NOMO-1 (cell line): Measurements from ENCODE around the gene HECW1.
"Not testable (repeated sequence)": the region's sequence is repeated elsewhere in the genome, so short reads cannot be mapped to it uniquely, and the experiment has no call there.

Experiments
- DNase-seq, 2 experiments: peaks; one replicate each; lab custom pipeline; 2025; ENCODE audit not compliant: unreplicated experiment in 2 of 2; lab: John Stamatoyannopoulos, UW

Gene HECW1

DNA sequence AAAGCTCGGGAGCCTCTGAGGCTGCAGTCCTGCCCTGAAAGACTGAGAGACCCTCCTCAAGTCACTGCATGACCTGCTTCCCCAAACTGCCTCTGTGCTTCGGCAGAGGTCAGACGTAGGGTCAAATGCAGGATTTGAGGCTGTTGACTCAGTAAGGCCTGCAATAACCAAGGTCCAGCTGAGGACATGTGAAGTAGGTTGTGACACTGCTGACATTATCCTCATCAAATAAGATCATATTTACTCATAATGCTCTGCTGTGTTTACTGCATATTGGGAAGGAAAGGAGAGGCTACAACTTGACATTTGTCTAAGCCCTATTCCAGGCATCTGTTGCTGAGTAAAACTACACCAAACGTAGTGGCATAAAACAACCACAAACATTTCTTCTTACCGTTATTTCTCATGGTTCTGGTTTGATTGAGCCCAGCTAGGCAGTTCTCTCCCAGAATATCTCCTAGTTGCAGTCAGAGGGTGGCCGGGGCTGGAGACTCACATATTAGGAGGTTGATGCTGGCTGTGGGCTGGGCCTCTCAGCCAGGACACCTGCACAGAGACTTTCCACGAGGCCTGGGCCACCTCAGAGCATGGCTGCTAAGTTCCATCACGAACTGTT lies 348.4 kb downstream of the HECW1 start:
- DNase-seq = no peak

DNA sequence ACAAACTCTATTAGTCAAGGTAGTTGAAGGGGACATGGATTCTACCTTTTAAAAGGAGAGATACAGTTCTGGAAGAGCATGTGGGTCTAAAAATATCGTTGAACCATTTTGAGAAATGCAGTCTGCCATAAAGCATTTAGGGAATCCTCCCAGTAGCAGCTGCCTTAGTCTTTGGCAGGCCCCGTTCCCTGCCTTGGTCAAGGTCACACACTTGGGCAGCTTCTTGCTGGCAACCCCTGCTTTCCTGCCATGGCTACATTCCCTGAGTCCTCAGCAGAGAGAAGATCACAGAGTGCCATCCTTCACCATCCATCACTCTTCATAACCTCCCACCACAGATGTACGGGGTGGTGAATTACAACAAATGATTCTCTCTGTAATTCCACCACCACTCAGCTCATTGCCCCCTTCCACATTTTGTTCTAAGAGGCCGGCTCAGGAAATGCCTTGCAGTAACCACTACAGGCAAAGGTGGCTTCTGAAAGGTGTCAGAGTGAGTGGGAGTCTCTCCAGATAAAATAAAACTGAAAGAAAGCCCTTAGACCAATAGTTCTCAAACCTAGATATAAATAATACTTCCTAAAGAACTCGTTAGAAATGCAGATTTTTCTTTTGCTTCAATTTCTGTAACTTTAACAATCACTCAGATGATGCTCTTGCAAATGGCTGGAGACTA lies 349.0 kb downstream of the HECW1 start:
- DNase-seq = no peak

DNA sequence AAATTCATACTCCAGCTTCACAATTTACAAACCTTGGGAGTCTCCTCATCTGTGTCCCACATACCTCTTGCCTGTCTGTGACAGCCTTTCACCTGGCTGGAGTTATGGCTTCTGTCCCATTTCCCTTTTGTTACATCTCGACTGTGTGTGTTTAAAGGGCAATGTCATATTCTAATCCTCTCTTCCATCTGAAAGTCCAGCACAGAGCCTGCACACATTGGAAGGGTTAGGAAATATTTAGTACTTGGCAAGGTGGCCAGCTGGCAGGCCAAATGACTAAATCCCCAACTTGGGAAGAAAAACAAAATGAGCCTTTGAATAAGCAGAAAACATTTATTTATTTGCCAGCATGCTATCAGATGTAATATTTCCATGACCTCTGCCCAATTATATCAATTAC lies 350.4 kb downstream of the HECW1 start:
- DNase-seq = no peak

DNA sequence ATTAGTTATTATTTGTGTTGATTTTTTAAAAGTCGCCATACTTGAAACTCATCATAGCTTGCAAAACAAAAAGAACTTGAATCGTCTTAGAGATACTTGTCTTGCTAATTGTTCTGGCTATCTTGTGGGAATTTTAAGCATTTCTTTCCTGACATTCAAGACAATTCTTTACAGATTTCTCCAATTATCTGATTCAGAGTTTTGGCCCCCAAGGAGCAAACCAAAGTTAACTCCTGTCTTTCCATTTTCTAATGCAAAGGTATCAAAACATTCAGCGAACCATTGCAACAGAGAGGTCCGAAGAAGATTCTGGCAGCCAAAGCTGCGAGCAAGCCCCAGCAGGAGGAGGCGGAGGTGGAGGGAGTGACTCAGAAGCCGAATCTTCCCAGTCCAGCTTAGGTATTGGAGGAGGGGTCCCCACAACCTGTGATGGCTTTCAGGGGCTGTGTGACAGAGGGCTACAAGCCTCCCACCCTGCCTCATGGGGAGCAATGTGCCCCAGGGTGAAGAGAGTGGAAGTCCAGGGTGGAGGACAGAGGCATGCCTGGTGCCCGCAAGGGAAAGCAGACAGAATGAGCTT lies 351.0 kb downstream of the HECW1 start:
- no peak for DNase-seq

DNA sequence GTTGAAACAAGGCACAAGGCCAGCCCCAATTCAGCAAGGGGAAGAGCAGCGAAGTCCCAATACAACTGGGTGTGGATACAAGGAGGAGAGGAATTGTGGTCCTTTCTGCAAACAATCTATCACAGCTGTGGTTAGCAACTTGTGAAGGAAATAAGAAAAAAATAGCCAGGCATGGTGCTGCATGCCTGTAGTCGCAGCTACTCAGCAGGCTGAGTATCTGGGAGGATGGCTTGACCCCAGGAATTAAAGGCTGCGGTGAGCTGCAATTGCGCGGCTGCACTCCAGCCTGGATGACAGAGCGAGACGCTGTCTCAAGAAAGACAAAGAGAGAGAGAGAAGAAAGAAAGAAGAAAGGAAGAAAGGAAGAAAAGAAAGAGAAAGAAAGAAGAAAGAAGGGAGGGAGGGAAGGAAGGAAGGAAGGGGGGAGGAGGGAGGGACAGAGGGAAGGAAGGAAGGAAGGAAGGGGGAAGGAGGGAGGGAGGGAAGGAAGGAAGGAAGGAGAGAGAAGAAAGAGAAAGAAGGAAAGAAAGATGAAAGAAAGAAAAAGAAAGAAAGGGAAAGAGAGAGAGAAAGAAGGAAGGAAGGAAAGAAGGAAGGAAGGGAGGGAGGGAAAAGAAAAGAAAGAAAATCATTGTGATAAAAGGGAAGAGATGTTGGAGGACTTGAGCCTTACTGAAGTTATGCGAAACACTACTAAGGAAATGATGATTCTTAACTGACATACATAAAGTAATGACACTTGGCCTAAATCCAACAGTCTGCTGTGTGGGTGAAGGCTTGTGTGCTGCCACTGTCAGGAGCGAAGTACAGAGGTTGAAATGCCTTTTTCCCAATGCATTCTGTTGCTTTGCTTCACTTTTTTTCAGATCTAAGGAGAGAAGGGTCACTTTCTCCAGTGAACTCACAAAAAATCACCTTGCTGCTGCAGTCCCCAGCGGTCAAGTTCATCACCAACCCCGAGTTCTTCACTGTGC lies 353.4 kb downstream of the HECW1 start:
- peak; percentile 9 to 32 for DNase-seq

DNA sequence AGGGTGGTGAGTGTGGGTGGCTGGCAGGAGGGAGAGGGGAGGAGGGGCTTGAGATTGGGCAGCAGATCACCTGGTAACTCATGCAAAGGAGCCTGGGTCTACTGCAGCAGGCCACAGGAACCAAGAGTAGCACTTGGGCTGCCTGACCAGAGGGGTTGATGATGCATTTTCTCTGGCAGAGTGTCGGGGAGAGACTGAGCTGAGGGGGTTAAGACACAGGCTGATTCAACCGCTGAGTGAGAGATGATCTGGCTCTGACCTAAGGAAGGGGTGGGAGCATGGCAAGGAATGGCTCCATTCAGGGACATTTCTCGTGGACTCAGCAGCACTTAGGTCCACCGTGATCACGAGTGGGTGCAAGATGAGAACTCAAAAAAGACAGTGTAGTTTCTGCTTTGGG lies 355.0 kb downstream of the HECW1 start:
- DNase-seq = no peak

DNA sequence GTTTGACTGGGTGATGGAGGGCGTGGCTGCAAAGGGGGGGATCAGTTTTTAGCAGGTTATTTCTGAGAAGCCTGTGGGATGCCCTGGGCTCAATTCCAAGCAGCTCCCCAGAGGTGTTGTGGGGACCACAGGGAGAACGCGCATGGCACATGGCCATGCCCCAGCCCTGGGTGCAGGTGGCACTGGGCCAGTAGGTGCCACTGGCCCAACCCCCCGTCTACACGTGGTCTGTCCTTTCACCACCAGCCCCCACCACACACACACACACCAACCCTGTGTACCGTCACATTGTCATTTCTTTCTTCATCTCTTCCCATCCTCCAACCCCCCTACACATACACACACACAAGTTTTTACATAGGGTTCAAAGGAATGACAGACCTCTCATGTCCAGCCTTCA lies 355.4 kb downstream of the HECW1 start:
- no peak for DNase-seq

DNA sequence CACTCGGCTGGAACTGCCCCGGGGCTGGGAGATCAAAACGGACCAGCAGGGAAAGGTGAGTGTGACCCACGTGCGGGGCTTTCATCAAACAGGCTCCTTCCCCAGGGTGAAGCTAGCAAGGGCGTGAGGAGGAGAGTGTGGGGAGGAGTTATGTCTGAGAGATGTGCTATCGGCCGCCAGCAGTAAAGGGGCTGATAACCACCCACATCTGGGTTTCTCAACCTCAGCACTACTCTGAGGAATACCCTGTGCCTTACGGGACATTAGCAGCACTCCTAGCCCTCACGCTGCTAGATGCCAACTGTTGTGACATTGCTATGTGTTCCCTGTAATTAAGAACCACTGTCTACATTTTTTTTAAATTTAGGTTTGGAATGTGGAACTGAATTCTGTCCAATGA lies 356.6 kb downstream of the HECW1 start:
- DNase-seq = no peak

DNA sequence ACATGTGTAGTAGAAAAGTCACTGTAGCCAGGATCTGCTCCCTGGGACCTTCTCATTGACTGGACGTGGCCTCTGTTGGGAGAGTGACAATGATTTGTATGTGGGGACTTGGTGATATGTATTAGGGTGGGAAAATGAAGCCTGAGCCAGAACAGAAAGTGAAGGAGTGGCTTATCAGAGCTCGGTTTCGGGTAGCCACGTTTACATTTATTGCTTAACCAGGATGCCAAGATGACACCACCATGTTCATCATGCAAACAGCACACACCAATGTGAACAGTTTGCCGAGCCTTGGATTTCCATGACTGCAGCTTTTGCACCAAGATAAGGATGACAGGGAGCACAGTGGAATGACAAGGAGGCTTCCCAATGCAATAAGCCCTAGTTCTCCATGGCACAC lies 357.7 kb downstream of the HECW1 start:
- DNase-seq = no peak

DNA sequence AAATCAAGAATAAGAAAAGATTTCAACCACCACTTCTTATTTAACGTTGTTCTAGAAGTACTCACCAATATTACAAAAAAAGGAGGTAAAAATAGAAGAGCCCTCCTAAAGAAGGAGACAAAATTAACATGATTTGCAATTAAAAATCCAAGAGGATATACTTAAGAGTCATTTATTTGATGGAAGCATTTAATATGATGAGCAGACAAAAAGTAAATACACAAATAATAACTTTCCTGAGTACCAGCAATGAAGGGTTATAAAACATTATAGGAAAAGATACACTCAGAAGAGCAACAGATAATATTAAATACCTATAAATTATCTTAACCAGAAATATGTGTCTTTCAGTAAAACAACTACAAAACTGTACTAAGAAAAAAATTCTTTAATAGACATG lies 363.5 kb downstream of the HECW1 start:
- no peak for DNase-seq

DNA sequence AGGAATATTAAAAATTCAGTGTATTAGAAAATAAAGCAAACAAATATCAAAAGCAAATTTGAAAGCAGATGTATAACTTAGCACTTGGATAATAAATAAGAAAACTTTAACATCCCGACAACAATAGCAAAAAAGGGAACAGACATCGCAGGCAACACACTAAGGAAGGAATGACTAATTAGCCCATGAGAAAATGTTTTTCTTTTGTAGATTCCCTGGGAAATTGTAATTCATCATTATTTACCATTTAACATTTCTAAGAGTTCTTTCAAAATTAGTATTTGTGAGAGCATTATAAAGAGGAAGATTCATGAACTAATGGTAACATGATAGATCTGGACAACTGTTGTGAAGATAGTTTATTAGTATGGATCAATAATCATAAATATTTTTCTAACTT lies 364.4 kb downstream of the HECW1 start:
- no peak for DNase-seq

DNA sequence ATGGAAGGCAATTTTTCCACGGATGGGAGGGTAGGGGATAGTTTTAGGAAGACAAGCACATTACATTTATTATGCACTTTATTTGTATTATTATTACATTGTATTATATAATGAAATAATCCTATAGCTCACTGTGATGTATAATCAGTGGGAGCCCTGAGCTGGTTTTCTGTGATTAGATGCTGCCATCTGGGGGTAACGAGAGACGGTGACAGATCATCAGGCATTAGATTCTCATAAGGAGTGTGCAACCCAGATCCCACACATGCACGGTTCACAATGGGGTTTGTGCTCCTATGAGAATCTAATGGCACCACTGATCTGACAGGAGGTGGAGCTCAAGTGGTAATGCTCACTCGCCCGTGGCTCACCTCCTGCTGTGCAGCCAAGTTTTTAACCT lies 366.6 kb downstream of the HECW1 start:
- DNase-seq = no peak

DNA sequence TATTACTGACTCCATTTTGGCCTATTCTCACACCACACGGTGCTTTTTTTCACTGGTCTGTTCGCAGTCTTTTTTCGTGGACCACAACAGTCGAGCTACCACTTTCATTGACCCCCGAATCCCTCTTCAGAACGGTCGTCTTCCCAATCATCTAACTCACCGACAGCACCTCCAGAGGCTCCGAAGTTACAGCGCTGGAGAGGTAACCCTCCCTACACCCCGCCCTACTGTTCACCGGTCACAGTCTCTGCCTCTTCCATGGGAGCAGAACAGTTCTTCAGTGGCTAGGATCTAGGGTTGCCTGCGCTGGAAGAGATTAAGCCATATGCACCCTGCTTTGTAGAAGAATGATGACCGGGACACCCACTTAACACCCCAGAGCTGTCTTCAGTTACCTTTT lies 367.1 kb downstream of the HECW1 start:
- no peak for DNase-seq

DNA sequence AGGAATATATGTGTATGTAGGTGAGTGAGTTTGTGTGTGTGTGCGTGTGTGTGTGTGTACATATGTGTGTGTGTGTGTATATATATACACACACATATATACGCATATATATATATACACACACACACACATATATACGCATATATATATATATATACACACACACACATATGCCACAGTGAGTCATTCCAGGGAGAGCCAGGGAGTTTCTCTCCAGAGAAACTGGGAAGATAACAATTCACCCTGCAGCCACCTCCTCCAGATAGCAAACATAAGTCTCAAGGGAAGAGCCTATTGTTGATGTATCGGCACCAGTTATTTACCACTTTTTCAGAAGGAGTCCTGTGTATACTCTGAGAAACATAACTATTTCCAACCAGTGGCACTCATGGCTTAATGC lies 368.1 kb downstream of the HECW1 start:
- no peak for DNase-seq

DNA sequence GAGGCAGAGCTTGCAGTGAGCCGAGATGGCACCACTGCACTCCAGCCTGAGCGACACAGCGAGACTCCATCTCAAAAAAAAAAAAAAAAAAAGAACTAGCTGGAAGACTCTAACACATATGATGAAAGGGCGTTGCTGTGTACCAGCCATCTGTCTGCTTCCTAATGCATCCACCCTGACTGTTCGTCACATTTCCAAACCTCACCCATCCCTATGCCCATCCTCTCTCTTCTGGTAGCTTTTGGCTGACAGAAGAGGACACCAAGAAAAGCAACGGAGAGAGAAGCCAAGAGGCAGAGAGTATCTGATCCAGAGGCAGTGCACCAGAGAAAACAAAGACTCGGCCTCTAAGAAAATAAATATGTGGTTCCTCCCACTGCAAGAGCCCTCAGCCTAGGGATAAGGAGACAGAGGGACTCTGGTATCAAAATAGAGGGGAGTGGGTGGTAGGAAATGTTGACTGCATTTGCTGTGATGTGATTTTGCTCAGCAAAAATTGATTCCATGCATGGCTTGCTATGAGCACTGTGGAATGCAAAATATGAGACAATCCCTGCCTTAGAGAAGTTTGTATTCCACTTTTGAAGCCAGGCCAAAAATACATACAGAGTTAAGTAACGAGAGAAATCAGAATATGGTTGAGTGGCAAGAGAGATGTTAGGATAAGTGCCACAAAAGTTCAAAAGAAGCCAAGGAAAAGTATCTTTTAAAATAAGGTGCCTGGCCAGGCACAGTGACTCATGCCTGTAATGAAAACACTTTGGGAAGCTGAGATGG lies 369.6 kb downstream of the HECW1 start:
- DNase-seq = no peak

DNA sequence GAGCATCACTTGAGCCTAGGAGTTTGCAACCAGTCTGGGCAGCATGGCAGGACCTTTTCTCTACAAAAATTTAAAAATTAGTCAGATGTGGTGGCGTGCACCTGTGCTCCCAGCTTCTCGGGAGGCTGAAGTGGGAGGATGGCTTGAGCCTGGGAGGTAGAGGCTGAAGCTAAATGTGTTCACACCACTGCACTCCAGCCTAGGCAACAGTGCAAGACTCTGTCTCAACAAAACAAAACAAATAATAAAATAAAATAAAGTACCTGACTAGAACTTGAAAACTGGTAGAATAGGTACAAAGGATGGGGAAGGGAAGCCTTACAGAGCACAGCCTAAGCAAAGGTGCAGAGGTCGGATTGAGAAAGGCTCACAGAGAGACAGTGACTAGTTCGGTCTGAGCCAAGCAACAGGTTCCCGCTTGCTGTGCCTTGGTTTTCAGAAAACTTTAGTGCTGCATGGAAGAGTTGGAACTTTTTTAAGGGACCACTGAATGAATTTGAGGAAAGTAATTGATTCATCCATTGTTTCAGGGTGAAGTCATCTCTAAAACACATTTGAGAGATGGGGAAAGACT lies 370.3 kb downstream of the HECW1 start:
- no peak for DNase-seq

DNA sequence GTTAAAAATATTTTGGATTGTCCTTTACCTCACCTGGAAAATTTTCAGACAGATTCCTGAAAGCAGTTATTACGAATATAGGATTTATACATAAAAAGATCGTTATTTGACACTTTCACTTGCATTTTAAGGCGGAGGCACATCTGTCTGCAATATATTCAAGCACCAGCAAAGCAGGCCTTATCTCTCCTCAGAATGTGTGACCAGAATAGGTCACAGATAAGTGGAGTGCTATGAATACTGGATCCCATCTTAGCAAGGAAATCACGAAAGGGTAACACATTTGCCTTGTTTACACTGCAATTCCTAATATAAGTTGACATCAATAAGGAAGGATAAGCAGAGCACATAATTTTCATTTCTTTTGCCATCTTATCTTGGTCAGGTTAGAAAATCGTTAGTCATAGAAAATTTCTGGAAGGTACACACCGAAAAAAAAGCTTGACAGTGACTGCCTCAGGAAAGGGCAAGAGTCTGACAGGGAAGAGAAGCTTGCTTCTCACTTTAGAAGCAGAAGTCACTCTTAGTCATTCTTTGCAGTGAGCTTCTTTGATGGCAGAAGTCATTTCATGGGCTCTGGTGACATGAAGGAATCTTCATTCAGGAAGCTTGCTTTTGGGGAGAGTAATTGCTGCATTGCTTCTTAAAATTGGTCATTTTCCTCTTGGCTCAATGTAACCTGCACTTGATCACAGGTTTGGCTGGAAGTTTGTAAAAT lies 372.4 kb downstream of the HECW1 start:
- DNase-seq = peak; percentile 25 to 50

DNA sequence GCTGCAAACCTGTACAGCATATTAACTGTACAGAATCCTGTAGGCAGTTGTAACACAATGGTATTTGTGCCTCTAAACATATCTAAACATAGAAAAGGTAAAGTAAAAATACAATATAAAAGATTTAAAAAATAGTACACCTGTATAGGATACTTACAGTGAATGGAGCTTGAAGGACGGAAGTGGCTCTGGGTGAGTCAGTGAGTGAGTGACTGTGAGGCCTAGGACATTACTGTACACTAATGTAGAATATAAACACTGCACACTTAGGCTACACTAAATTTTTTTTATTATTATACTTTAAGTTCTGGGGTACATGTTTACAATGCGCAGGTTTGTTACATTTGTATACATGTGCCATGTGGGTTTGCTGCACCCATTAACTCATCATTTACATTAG lies 373.1 kb downstream of the HECW1 start:
- DNase-seq = no peak

DNA sequence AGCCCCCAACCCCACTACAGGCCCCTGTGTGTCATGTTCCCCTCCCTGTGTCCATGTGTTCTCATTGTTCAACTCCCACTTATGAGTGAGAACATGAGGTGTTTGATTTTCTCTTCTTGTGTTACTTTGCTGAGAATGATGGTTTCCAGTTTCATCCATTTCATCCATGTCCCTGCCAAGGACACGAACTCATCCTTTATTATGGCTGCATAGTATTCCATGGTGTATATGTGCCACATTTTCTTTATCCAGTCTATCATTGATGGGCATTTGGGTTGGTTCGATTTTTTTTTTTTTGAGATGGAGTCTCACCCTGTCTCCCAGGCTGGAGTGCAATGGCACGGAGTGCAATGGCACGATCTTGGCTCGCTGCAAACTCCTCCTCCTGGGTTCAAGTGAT lies 373.6 kb downstream of the HECW1 start:
- not testable (repeated sequence) for DNase-seq

DNA sequence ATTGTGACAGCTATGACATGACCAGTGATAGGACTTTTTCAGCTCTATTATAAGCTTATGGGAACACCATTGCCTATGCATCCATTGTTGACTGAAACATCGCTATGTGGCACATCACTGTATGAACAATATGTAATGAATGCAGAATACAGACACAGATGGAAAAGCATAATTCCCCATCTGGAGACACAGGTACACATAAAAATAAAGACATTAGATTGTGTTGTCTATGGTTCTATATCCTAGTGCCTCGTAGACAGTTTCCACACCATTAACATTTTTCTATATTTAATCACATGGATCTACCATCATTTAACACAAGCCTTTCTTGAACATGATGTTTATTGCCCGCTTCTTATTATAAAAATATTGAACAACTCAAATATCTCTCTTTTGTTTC lies 374.2 kb downstream of the HECW1 start:
- DNase-seq = no peak
